ENCODE measurements around the gene AGPAT1.

DNA sequence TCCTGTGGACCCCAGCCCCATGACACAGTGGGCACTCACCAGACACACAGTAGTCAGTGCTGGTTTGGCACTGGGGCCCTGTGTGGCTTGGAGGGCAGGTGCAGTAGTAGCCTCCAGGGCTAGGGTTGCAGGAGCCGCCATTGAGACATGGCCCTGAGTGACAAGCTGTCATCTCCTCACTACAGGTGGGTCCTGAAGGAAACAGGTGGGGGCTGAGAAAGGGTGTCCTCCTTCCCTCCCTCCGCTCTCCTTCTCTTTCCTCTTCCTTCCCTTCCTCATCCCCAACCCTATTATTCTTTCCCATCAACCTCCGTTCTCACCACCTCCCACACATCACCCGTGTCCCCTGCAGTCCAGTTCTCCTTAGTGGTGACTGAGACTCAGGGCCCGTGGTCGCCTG, 37.8 kb upstream of the AGPAT1 start:
- TF ChIP-seq POLR2AphosphoS5 (IDR thresholded peaks at IDR 0.05; ENCODE audit: low read depth, low read length) (no peak), POLR2A (IDR thresholded peaks at IDR 0.05; ENCODE audit: low read depth, low read length) (no peak)

All from GM12891 (cell line).